Natural killer cell treated with Interleukin-12 subunit alpha and Interleukin-12 subunit beta and Interleukin-15 and Interleukin-18, amount 100 ng/mL, for 72 hours (primary cell): ENCODE results near the gene NAA15. TPM values are rescaled to one million over a fixed set of nuclear protein-coding genes. Genes with fewer than 3 reads are reported as not detected.
"Not testable (repeated sequence)": the region's sequence is repeated elsewhere in the genome, so short reads cannot be mapped to it uniquely, and the experiment has no call there.

Source experiments
- ATAC-seq, 2 donors: fragments of 150-1000 bp; cut with Tn5 transposase in 1 of 2; sonication (Bioruptor Pico), chemical (Tn5 transposase) in 1 of 2; 2 replicates each; pipeline ENCODE4 v1.10.0; 2021
- DNase-seq: peaks from one replicate; pipeline ENCODE4 v3.0.0; 2022; ENCODE audit warnings: low spot score
- H3K27ac Mint-ChIP-seq, 2 donors: 1 replicate in 1 of 2; 2 replicates in 1 of 2; pipeline ENCODE4 v1.8.0; 2022; ENCODE audit warnings: mixed read lengths in 2 of 2, mild to moderate bottlenecking in 1 of 2, moderate library complexity in 1 of 2
- H3K27me3 Mint-ChIP-seq, 2 donors: 1 replicate in 1 of 2; 2 replicates in 1 of 2; pipeline ENCODE4 v1.8.0; 2022; ENCODE audit warnings: mixed read lengths in 2 of 2
- H3K36me3 Mint-ChIP-seq: one replicate; pipeline ENCODE4 v1.8.0; 2022; ENCODE audit warnings: mixed read lengths
- H3K4me1 Mint-ChIP-seq, 2 donors: 1 replicate in 1 of 2; 2 replicates in 1 of 2; pipeline ENCODE4 v1.8.0; 2022; ENCODE audit warnings: low read depth in 2 of 2, mixed read lengths in 2 of 2, mild to moderate bottlenecking in 1 of 2
- H3K4me3 Mint-ChIP-seq: one replicate; pipeline ENCODE4 v1.8.0; 2022; ENCODE audit warnings: mixed read lengths
- H3K9me3 Mint-ChIP-seq: 2 replicates; pipeline ENCODE4 v1.8.0; 2022; ENCODE audit warnings: mixed read lengths
- total RNA-seq, 2 donors: library from RNA; stranded (reverse); gene quantifications; one replicate each; pipeline ENCODE4 v1.2.3, GENCODE V29; 2022

Gene NAA15
- total RNA-seq, 2 donors from 2014 or later: 71.5 to 100 TPM

DNA sequence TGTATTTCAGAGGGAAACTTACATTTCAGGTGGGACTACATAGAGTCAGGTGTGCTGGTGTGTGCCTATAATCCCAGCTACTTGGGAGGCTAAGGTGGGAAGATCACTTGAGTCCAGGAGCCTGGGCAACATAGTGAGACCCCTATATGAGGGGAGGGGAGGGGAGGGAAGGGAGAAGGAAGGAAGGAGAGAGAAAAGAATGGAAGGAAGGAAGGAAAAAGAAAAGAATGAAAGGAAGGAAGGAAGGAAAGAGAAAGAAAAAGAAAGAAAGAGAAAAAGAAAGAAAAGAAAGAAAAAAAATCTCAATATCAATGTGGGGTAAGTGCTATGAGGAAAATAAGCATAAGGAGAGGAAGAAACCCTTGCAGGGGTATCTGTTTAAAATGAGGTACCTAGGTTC, 109.0 kb downstream of the NAA15 start:
- Mint-ChIP-seq H3K27ac (no peak overlapping the region), H3K27me3 (no peaks in the 10 kb centered on the region)
- ATAC-seq: no peak

DNA sequence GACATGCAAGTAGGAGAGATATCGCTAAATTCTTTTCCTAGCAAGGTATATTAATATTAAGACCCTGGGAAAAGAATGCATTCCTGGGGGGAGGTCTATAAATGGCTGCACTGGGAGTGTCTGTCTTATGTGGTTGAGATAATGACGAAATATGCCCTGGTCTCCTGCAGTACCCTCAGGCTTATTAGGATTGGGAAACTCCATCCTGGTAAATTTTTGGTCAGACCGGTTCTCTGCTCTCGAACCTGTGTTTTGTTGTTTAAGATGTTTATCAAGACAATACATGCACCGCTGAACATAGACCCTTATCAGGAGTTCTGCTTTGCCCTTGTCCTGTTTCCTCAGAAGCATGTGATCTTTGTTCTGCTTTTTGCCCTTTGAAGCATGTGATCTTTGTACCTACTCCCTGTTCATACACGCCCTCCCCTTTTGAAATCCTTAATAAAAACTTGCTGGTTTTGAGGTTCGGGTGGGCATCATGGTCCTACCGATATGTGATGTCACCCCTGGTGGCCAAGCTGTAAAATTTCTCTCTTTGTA, 113.4 kb downstream of the NAA15 start:
- not testable (repeated sequence) for H3K27ac Mint-ChIP-seq, H3K4me3 Mint-ChIP-seq, H3K27me3 Mint-ChIP-seq, ATAC-seq, H3K9me3 Mint-ChIP-seq, DNase-seq
- peaks cover 15 to 16% of the 10 kb centered on the region in 2 donors for H3K4me1 Mint-ChIP-seq
- H3K36me3 Mint-ChIP-seq: peaks cover 19% of the 10 kb centered on the region

More for the DNA sequence above, 109.0 kb downstream of the NAA15 start:
- DNase-seq: no peak
- Mint-ChIP-seq H3K36me3 (peaks cover 20% of the 10 kb centered on the region), H3K4me1 (peaks cover 0 to 8% of the 10 kb centered on the region in 2 donors), H3K4me3 (no peak overlapping the region), H3K9me3 (no peaks in the 10 kb centered on the region)

DNA sequence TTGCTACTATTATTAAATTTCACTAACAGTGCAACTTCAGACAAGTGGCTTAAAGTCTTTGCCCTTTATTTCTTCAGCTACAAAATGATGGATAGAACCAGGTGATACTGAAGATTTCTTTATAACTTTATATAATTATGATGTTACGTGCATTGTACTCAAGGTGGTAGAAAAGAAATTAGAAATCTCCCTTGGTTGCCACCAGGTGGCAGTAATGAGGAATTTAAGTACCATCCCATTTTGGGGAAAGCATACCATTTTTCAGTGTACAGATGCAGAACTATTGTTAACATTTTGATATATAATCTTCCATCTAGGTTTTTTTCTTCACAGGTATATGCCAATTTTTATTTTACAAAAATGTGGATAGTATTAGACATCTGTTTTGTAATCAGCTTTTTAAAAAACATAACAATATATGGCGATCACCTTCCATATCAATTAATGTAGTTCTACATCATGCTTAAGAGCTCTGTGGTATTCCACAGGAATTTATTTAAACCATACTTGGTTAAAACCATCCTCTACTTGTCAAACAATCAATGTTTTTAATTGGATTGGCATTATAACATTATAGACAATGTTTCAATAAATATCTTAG, 114.9 kb downstream of the NAA15 start:
- Mint-ChIP-seq H3K4me3 (no peak overlapping the region), H3K27me3 (no peaks in the 10 kb centered on the region), H3K27ac (no peak overlapping the region), H3K36me3 (peaks cover 26% of the 10 kb centered on the region), H3K4me1 (peaks cover 26% of the 10 kb centered on the region in 2 donors), H3K9me3 (no peaks in the 10 kb centered on the region)
- DNase-seq (peak; percentile 74), ATAC-seq (no peak)

DNA sequence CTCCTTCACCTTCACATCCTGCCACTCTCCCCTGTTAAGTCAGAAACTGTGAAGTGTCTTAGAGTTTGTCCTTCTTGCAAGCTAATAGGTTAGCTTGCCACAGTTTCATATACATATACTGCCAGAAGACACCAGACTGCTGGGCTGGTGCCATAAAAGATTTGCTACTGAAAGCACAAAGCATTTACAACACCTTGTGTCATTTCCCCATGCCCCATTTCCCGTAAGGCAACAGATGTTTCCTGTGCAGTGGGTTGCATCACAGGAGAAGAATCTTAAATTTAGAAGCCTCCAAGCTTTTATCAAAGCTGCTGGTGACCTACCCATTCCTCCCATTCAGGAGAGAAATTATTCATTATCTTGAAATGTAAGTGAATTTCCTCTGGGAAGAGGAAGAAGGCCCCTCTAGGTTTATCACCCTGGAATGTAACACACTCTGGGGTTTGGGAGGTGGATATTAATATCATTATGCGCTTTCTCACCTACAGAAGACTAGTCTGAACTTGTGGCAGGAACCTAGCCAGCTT, 118.1 kb downstream of the NAA15 start:
- Mint-ChIP-seq H3K4me3 (peak overlapping the region; percentile 78), H3K4me1 (peaks cover 24 to 26% of the 10 kb centered on the region in 2 donors), H3K9me3 (no peaks in the 10 kb centered on the region), H3K36me3 (peaks cover 31% of the 10 kb centered on the region), H3K27me3 (no peaks in the 10 kb centered on the region), H3K27ac (peak overlapping the region; percentile 92 to 94)
- peak; percentile 95 to 96 for ATAC-seq
- DNase-seq: peak; percentile 88

DNA sequence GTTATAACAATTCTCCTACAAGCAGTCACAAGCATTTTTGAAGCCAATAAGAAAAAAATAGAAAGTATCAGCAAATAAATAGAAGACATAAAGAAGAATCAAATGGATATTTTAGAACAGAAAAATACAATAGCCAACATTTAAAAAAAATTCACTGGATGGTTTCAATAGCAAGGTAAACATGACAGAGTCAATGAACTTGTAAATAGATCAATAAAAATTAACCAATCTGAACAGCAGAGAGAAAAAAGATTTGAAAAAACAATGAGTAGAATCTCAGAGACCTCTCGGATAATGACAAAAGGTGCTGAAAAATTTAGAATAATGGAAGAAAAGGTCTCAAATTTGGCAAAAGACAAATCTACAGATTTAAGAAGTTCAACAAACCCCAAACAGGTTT, 119.3 kb downstream of the NAA15 start:
- Mint-ChIP-seq H3K36me3 (peaks cover 24% of the 10 kb centered on the region), H3K9me3 (no peaks in the 10 kb centered on the region), H3K27me3 (no peaks in the 10 kb centered on the region), H3K4me3 (no peak overlapping the region), H3K4me1 (peaks cover 26 to 28% of the 10 kb centered on the region in 2 donors), H3K27ac (peak overlapping the region; percentile 92 to 94)
- no peak for DNase-seq
- ATAC-seq: no peak

DNA sequence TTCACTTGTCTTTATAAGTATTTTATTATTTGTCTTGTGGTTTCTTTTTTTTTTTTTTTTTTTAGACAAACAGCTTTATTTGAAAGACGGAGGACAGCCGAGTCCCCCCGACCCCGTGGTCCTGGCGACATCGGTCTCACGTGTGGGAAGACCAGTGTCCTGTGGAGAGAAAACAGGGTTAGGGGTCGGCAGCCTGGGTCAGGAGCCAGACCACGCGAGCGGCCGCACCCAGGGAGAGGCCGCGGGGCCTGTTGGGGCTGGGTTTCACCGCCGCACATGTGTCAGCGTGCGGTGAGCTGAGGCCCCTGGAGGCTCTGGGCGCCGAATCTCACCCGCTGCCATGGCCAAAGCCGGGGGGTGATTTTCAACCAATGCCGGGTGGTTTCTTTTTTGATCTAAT, 134.8 kb downstream of the NAA15 start:
- no peaks in the 10 kb centered on the region for H3K4me1 Mint-ChIP-seq
- no peak for DNase-seq
- no peak overlapping the region for H3K4me3 Mint-ChIP-seq
- no peaks in the 10 kb centered on the region for H3K27me3 Mint-ChIP-seq
- ATAC-seq: no peak
- peaks cover 41% of the 10 kb centered on the region for H3K36me3 Mint-ChIP-seq
- peaks cover 9% of the 10 kb centered on the region for H3K9me3 Mint-ChIP-seq
- no peak overlapping the region for H3K27ac Mint-ChIP-seq

DNA sequence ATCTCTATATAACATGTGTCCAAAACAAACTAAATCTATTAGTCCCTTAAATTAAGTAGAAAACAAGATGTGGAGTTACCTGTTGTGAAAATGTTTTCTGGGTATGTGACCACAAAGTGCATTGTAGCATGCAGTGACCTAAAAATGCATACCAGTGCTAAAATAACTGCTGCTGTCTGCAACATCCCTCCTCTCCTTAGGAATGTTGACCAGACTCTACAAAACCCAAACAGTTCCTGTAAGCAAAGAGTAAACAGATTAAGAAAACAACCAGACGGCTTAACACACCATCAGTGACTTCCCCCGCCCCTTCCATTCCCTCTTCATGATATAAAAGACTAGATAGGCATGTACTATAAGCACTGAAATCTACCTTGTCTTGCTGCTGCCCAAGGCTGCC, 136.8 kb downstream of the NAA15 start:
- H3K36me3 Mint-ChIP-seq: peaks cover 39% of the 10 kb centered on the region
- H3K4me1 Mint-ChIP-seq: no peaks in the 10 kb centered on the region
- no peak overlapping the region for H3K27ac Mint-ChIP-seq
- no peaks in the 10 kb centered on the region for H3K27me3 Mint-ChIP-seq
- no peak overlapping the region for H3K4me3 Mint-ChIP-seq
- ATAC-seq: no peak
- peaks cover 9% of the 10 kb centered on the region for H3K9me3 Mint-ChIP-seq
- no peak for DNase-seq

DNA sequence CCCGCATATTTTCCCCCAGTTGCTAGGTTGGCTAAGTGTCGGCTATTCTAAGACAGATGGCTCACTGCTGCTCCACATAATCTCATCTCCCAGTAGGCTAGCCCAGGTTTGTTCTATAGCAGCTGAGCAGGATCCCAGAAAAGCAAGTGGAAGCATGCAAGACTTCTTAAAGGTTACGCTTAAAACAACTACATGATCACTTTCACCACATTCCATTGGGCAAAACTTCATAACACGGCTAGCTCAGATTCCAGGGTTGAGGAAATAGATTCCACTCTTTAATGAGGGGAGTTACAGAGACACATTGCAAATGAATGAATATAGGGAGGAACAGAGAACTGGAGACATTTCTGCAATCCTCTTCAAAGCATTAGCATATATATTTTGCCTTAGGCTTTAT, 139.7 kb downstream of the NAA15 start:
- H3K27ac Mint-ChIP-seq: no peak overlapping the region
- H3K9me3 Mint-ChIP-seq: peaks cover 9% of the 10 kb centered on the region
- DNase-seq (no peak), ATAC-seq (no peak)
- no peak overlapping the region for H3K4me3 Mint-ChIP-seq
- no peaks in the 10 kb centered on the region for H3K27me3 Mint-ChIP-seq
- H3K36me3 Mint-ChIP-seq: peaks cover 39% of the 10 kb centered on the region
- peaks cover 0 to 2% of the 10 kb centered on the region in 2 donors for H3K4me1 Mint-ChIP-seq

DNA sequence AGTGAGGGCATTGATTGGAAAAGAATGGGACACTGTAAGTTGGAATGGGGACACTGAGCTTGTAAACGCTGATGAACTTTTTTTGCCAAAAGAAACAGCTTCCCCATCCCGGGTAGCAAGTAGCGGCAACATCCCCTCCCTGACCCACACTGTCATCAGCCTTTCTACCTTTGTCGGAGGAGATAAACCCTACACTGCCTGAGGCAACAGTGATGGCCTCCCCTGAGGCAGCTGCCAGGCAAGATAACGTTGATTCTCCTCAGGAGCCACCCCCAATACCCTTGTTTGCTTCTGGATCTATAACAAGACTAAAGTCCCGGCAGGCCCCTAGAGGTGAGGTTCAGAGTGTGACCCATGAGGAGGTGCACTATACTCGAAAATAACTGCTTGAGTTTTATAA, 142.4 kb downstream of the NAA15 start:
- no peak overlapping the region for H3K4me3 Mint-ChIP-seq
- no peak for DNase-seq
- H3K4me1 Mint-ChIP-seq: peaks cover 0 to 2% of the 10 kb centered on the region in 2 donors
- no peak overlapping the region for H3K27ac Mint-ChIP-seq
- H3K36me3 Mint-ChIP-seq: peaks cover 16% of the 10 kb centered on the region
- H3K27me3 Mint-ChIP-seq: no peaks in the 10 kb centered on the region
- ATAC-seq: no peak
- H3K9me3 Mint-ChIP-seq: peaks cover 9% of the 10 kb centered on the region

DNA sequence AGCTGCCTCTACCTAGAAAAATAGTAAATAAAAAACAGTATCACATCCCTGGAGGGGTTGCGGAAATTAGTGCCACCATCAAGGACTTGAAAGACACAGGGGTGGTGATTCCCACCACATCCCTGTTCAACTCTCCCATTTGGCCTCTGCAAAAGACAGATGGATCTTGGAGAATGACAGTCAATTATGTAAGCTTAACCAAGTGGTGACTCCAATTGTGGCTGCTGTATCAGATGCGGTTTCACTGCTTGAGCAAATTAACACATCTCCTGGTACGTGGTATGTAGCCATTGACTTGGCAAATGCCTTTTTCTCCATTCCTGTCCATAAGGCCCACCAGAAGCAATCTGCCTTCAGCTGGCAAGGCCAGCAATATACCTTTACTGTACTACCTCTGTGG, 143.6 kb downstream of the NAA15 start:
- H3K36me3 Mint-ChIP-seq, H3K27me3 Mint-ChIP-seq, H3K4me1 Mint-ChIP-seq, H3K9me3 Mint-ChIP-seq, ATAC-seq, H3K4me3 Mint-ChIP-seq, H3K27ac Mint-ChIP-seq, DNase-seq: not testable (repeated sequence)

DNA sequence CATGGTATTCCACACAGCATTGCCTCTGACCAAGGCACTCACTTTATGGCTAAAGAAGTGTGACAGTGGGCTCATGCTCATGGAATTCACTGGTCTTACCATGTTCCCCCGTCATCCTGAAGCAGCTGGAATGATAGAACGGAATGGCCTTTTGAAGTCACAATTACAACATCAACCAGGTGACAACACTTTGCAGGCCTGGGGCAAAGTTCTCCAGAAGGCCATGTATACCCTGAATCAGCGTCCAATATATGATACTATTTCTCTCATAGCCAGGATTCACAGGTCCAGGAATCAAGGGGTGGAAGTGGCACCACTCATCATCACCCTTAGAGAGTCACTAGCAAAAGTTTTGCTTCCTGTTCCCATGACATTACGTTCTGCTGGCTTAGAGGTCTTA, 145.8 kb downstream of the NAA15 start:
- not testable (repeated sequence) for H3K9me3 Mint-ChIP-seq, H3K27me3 Mint-ChIP-seq, H3K36me3 Mint-ChIP-seq, ATAC-seq, H3K4me1 Mint-ChIP-seq, H3K4me3 Mint-ChIP-seq, DNase-seq, H3K27ac Mint-ChIP-seq

DNA sequence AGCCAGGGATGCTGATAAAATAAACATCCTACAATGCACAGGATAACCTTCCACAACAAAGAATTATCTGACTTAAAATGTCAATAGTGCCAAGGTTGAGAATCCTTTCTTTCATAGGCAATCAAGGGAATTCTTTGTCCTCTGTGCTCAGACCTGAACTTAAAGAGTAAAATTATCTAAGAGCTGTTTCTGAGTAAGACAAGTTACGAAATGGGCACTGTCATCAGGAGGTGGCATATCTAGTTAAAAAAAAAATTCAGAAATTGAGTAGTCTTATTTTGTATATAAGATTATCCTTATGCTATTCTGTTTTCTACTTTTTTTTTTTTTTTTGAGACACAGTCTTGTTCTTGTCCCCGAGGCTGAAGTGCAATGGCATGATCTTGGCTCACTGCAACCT, 149.3 kb downstream of the NAA15 start:
- DNase-seq: no peak
- Mint-ChIP-seq H3K27ac (no peak overlapping the region), H3K36me3 (no peaks in the 10 kb centered on the region), H3K27me3 (no peaks in the 10 kb centered on the region), H3K4me3 (no peak overlapping the region), H3K9me3 (no peaks in the 10 kb centered on the region), H3K4me1 (peaks cover 21 to 37% of the 10 kb centered on the region in 2 donors)
- no peak for ATAC-seq

DNA sequence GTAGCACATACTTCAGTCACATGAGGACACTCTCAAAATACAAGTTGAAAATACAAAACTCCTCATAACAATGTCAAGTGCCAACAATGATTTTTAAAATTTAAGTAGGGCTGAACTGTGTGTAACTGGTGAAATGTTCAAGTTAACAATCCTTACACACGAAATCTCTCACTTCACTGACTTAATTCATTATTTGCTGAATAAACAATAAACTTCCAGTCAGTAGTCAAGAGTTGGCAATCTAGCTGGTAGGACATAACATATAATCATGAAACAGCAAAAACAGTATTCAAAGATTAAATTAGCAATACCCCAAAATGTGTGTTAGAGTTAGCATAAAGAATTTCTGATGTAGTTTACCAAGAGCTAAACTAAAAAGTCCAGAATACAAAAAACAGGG, 150.7 kb downstream of the NAA15 start:
- H3K27ac Mint-ChIP-seq: peak overlapping the region; percentile 94 to 97
- DNase-seq: no peak
- no peaks in the 10 kb centered on the region for H3K27me3 Mint-ChIP-seq
- no peak for ATAC-seq
- no peaks in the 10 kb centered on the region for H3K9me3 Mint-ChIP-seq
- H3K4me3 Mint-ChIP-seq: peak overlapping the region; percentile 98
- peaks cover 29 to 51% of the 10 kb centered on the region in 2 donors for H3K4me1 Mint-ChIP-seq
- H3K36me3 Mint-ChIP-seq: no peaks in the 10 kb centered on the region

DNA sequence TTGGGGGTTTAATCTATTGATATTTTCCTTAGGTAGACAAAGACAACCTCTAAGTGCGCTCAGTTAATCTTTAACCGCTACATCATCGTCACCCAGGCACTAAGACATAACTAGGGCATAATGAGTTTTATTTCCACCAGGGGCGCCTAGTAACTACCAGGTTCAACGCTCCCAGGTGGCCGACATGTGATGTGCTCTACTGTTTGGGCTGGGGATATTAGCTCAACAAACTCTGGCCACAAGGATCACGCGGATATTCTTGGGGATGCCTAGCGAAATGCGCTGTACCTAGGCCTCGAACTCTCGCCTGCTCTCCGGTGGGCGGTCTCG, 151.7 kb downstream of the NAA15 start:
- DNase-seq (no peak), ATAC-seq (peak; percentile 25 to 52)
- Mint-ChIP-seq H3K9me3 (no peaks in the 10 kb centered on the region), H3K4me3 (peak overlapping the region; percentile 98), H3K4me1 (peaks cover 33 to 61% of the 10 kb centered on the region in 2 donors), H3K27ac (peak overlapping the region; percentile 94 to 97), H3K27me3 (no peaks in the 10 kb centered on the region), H3K36me3 (no peaks in the 10 kb centered on the region)
